Measurements from ENCODE around the gene GSTM2.

Gene GSTM2

GRCh38 chr1:109630081-109630897 is 37.6 kb upstream of the GSTM2 start:
- no peak for DNase-seq (ENCODE audit: low read depth)
- H3K4me3 ChIP-seq (ENCODE audit: control insufficient read depth, low read depth, low read length): no peak overlapping the region
- peak; percentile 5 for TF ChIP-seq CTCF (conservative IDR thresholded peaks at IDR 0.05; ENCODE audit: control insufficient read depth, insufficient read depth, low read depth, low read length)

GRCh38 chr1:109630898-109631512 is 36.9 kb upstream of the GSTM2 start:
- TF ChIP-seq CTCF (conservative IDR thresholded peaks at IDR 0.05; ENCODE audit: control insufficient read depth, insufficient read depth, low read depth, low read length): no peak

GRCh38 chr1:109631513-109632505 is 36.0 kb upstream of the GSTM2 start:
- no peak overlapping the region for H3K4me3 ChIP-seq (ENCODE audit: control insufficient read depth, low read depth, low read length)
- no peak for DNase-seq (ENCODE audit: low read depth)
- no peak for TF ChIP-seq CTCF (conservative IDR thresholded peaks at IDR 0.05; ENCODE audit: control insufficient read depth, insufficient read depth, low read depth, low read length)

More at GRCh38 chr1:109630898-109631512, 36.9 kb upstream of the GSTM2 start:
- H3K4me3 ChIP-seq (ENCODE audit: control insufficient read depth, low read depth, low read length): no peak overlapping the region
- DNase-seq (ENCODE audit: low read depth): no peak

- TF ChIP-seq CTCF (conservative IDR thresholded peaks at IDR 0.05; ENCODE audit: control insufficient read depth, insufficient read depth, low read depth, low read length): no peak
Measured at GRCh38 chr1:109632671-109633346, 35.0 kb upstream of the GSTM2 start.

GRCh38 chr1:109634292-109634691 is 33.6 kb upstream of the GSTM2 start:
- DNase-seq (ENCODE audit: low read depth): no peak
- TF ChIP-seq CTCF (conservative IDR thresholded peaks at IDR 0.05; ENCODE audit: control insufficient read depth, insufficient read depth, low read depth, low read length): no peak
- no peak overlapping the region for H3K4me3 ChIP-seq (ENCODE audit: control insufficient read depth, low read depth, low read length)

More at GRCh38 chr1:109632671-109633346, 35.0 kb upstream of the GSTM2 start:
- no peak overlapping the region for H3K4me3 ChIP-seq (ENCODE audit: control insufficient read depth, low read depth, low read length)
- no peak for DNase-seq (ENCODE audit: low read depth)
